Activated CD4-positive, alpha-beta memory T cell treated with anti-CD3 and anti-CD28 coated beads, Interleukin-2, amount 10 ng/mL, durations not matched to agents 7 days and 5 days (primary cell): ENCODE results near the gene LRRC8D. TPM values are rescaled to one million over a fixed set of nuclear protein-coding genes. Genes with fewer than 3 reads are reported as not detected.
"Not testable (repeated sequence)": the region's sequence is repeated elsewhere in the genome, so short reads cannot be mapped to it uniquely, and the experiment has no call there.

Experiments used
- CTCF ChIA-PET: fragments of 350-600 bp; sonication (Branson Sonifier 250); formaldehyde crosslinking; loops from one replicate; lab custom pipeline; 2021; ENCODE audit warnings: antibody characterized with exemption, inconsistent platforms; lab: Charles Lee
- POLR2A ChIA-PET: fragments of 350-600 bp; sonication (Branson Sonifier 250); formaldehyde crosslinking; loops from one replicate; lab custom pipeline; 2021; ENCODE audit warnings: antibody characterized with exemption; lab: Charles Lee
- DNase-seq: peaks from one replicate; pipeline ENCODE4 v3.0.0-alpha.2; 2020
- H3K27ac Mint-ChIP-seq: one replicate; pipeline ENCODE4 v1.8.0; 2021; ENCODE audit warnings: mild to moderate bottlenecking, mixed read lengths
- H3K27me3 Mint-ChIP-seq: one replicate; pipeline ENCODE4 v1.8.0; 2021; ENCODE audit warnings: mixed read lengths
- H3K36me3 Mint-ChIP-seq: one replicate; pipeline ENCODE4 v1.8.0; 2021; ENCODE audit warnings: low read depth, mixed read lengths
- H3K4me1 Mint-ChIP-seq: one replicate; pipeline ENCODE4 v1.8.0; 2021; ENCODE audit warnings: mixed read lengths
- H3K4me3 Mint-ChIP-seq: one replicate; pipeline ENCODE4 v1.8.0; 2021; ENCODE audit warnings: mild to moderate bottlenecking, mixed read lengths
- H3K9me3 Mint-ChIP-seq: one replicate; pipeline ENCODE4 v1.8.0; 2021; ENCODE audit warnings: mixed read lengths
- total RNA-seq, 2 experiments: library from RNA; stranded (reverse); gene quantifications; one replicate each; pipeline ENCODE4 v1.2.3, GENCODE V29; 2021

The LRRC8D gene
- total RNA-seq, 2 experiments from 2014 or later = 19.4 to 20.3 TPM

DNA sequence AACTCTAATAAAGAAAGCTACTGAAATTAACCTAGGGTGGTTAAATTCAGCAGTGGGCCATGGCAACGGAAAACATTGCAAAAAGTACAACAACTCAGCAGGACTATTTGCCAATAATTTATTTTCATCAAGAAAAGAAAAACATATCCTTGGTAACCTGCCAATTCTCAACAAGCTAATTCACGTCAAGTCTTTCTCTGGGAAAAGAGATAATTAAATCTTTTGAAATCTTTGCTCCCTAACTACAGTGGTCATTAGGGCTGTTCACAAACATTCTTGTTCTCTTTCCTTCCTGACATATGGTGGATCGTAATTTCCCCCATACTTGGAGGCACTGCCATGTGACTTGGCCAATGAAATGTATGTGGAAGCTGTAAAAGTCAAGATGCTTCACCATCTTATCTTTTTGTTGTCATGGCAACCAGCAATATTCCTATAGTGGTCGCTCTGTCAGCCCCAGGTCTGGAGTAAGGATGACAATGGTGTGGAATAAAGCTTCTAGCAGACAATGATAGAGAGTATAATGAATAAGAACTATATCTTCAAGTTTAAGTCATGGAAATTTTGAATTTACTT, 144.4 kb downstream of the LRRC8D start:
- no peaks in the 10 kb centered on the region for H3K4me1 Mint-ChIP-seq
- H3K36me3 Mint-ChIP-seq = no peaks in the 10 kb centered on the region
- ChIA-PET POLR2A (no interaction called here), CTCF (no interaction called here)
- H3K27ac Mint-ChIP-seq = no peak overlapping the region
- H3K4me3 Mint-ChIP-seq = no peak overlapping the region
- no peaks in the 10 kb centered on the region for H3K9me3 Mint-ChIP-seq
- no peak for DNase-seq
- H3K27me3 Mint-ChIP-seq = peaks cover 15% of the 10 kb centered on the region

DNA sequence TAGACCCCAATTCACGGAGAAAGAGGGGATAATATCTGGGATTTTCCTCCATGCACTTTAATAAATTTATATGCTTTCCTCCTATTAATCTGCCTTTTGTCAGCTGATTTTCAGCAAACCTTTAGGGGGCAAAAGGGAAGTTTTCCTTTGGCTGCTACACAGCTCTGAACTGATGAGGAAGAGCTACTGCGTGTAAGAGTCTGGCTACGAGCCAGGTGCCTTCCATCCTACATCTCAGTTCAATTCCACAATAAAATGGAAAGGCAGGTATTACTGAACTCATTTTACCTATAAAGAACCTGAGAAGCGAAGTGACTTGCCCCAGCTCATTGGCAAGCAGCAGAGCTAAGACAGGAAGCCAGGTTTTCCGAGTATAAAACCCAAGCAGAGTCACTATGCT, 145.8 kb downstream of the LRRC8D start:
- Mint-ChIP-seq H3K4me1 (no peaks in the 10 kb centered on the region), H3K36me3 (no peaks in the 10 kb centered on the region), H3K27me3 (peaks cover 15% of the 10 kb centered on the region), H3K4me3 (no peak overlapping the region), H3K9me3 (no peaks in the 10 kb centered on the region), H3K27ac (no peak overlapping the region)
- CTCF ChIA-PET = no interaction called here
- POLR2A ChIA-PET = no interaction called here
- DNase-seq = no peak

DNA sequence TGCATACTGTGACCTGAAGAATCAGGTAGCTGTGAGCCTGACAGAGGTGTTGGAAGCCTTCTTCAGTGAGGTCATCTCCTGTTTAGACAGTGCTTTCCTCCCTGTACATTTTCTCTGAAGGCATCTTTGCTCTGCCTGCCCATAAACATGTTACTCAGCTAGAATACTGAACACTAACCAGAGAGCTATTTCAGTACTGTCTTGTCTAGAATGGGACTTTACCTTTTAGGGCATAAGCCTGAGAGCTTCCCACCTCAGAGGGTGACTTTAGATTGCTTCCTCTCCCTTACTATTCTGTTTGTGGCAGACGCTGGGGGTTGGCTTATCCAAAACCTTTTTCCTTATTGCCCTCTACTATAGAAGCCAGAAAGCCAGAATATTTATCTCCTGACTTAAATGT, 150.8 kb downstream of the LRRC8D start:
- Mint-ChIP-seq H3K27ac (no peak overlapping the region), H3K9me3 (no peaks in the 10 kb centered on the region), H3K4me1 (peaks cover 11% of the 10 kb centered on the region), H3K27me3 (peaks cover 5% of the 10 kb centered on the region), H3K36me3 (no peaks in the 10 kb centered on the region), H3K4me3 (no peak overlapping the region)
- POLR2A ChIA-PET = interaction anchor here (1.3 kb wide), 1 partner anchor 128 kb away, joined by 3 read pairs; no protein-coding TSS in a partner anchor
- DNase-seq = no peak
- CTCF ChIA-PET = interaction anchor here (0.7 to 1.1 kb wide), 2 partner anchors 18 to 190 kb away, joined by 3 to 4 read pairs; no protein-coding TSS in a partner anchor

DNA sequence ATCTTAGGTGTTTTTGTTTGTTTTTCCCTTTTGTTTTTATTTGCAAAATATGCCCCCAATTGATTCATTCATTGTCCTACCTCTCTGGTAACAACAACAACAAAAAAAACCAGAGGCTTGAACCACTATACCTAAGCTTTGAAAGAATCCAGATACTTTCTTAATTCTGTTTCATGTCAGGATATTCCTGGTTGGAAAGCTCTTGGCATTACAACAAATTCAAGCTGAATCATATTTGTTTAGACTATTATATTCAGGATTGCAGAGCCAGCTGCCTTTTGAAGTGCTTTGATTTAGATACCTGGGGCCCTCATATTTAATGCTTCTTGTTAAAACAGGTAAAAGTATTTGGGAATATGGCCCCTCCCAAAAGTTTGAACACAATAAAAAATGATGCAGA, 151.2 kb downstream of the LRRC8D start:
- Mint-ChIP-seq H3K9me3 (no peaks in the 10 kb centered on the region), H3K4me1 (peaks cover 11% of the 10 kb centered on the region), H3K4me3 (no peak overlapping the region), H3K27me3 (peaks cover 4% of the 10 kb centered on the region), H3K27ac (no peak overlapping the region), H3K36me3 (no peaks in the 10 kb centered on the region)
- CTCF ChIA-PET = interaction anchor here (0.7 to 1.1 kb wide), 2 partner anchors 17 to 190 kb away, joined by 3 to 4 read pairs; no protein-coding TSS in a partner anchor
- POLR2A ChIA-PET = interaction anchor here (1.3 kb wide), 1 partner anchor 129 kb away, joined by 3 read pairs; no protein-coding TSS in a partner anchor
- no peak for DNase-seq

DNA sequence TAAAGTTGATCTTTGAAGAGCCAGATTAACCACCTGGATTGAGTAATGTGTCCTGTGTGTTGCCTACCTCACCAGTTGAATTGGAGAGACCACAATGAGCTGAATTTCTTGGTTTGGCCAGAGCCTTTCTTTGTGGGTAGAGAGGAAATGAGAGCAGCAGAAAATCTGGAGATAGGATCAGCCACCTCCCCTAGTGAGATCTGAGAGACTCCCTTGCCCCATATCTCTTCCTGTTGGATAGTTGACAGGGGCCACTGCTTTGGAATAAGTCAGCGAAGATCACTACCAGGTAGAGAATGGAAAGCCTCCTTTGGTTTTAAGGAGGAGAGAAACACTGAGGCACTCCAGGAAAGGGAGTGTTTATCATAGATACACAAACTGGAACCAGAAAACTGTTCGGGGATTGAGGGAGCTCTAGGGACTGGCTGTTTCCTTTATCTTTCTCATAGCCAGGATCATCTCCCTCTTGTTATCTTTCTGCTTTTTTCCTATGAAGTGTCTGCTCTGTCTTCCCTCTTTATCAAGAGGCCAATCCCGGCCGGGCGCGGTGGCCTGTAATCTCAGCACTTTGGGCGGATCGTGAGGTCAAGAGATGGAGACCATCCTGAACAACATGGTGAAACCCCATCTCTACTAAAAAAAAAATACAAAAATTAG, 152.8 kb downstream of the LRRC8D start:
- no peaks in the 10 kb centered on the region for H3K9me3 Mint-ChIP-seq
- H3K4me1 Mint-ChIP-seq = peaks cover 11% of the 10 kb centered on the region
- POLR2A ChIA-PET = no interaction called here
- DNase-seq = no peak
- CTCF ChIA-PET = no interaction called here
- no peak overlapping the region for H3K4me3 Mint-ChIP-seq
- no peaks in the 10 kb centered on the region for H3K36me3 Mint-ChIP-seq
- H3K27ac Mint-ChIP-seq = no peak overlapping the region
- H3K27me3 Mint-ChIP-seq = peaks cover 1% of the 10 kb centered on the region

DNA sequence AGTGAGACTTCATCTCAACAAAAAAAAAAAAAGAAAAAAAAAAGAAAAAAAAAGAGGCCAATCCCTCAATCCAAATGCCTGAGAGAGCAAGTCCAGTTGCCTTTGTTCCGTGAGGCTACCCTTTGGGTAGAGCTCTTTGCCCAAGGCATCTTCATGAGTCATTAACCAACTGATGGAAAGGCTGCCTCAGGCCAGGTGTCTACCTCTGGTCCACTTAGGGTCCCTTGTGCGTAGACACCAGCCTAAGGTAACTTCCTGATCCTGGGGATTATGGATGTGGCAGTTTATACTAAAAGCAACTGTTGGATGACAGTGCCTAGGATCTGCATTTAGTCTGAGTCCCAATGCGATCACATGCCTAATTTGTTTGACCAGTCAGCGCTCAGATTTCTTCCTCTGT, 153.4 kb downstream of the LRRC8D start:
- H3K27me3 Mint-ChIP-seq = peaks cover 1% of the 10 kb centered on the region
- H3K9me3 Mint-ChIP-seq = no peaks in the 10 kb centered on the region
- H3K27ac Mint-ChIP-seq = no peak overlapping the region
- H3K36me3 Mint-ChIP-seq = no peaks in the 10 kb centered on the region
- peaks cover 11% of the 10 kb centered on the region for H3K4me1 Mint-ChIP-seq
- CTCF ChIA-PET = no interaction called here
- POLR2A ChIA-PET = no interaction called here
- DNase-seq = no peak
- H3K4me3 Mint-ChIP-seq = no peak overlapping the region

DNA sequence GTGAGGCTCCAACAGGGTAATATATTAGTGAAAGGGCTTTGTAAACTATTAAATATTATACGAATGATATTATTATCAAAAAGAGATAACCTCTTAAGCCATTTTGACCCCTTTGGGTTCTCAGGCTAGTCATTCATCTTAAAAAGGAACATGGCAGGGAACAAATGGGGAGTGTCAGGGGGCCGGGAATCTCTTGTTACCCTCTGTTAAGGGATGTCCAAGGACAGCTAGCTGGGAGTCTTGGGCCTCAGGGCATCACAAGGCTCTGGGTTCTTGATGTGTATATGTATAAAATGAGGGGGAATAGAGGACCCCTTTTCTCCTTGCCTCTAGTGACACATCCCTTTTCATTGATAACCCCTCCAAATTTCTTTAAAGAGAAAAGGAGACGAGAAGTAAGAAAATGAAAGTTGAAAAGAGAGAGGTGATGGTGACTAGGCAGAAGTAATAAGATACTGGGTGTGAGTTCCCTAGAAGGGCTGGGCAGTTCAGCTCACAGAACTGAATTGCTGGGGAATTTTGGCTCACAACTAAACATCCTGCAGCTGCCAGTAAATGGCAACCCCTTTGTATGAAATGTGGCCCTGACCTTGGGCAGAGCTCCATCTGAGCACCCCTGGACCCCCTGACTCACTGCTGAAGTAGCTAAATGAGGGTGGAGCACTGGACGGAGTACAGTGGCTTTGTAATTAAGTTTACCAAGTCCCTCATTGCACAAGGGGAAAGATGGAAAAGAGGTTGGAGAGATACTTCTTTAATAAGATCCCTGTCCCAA, 154.1 kb downstream of the LRRC8D start:
- Mint-ChIP-seq H3K4me3 (no peak overlapping the region), H3K36me3 (no peaks in the 10 kb centered on the region), H3K4me1 (peaks cover 11% of the 10 kb centered on the region), H3K27ac (no peak overlapping the region), H3K9me3 (no peaks in the 10 kb centered on the region), H3K27me3 (peaks cover 1% of the 10 kb centered on the region)
- no peak for DNase-seq
- ChIA-PET POLR2A (no interaction called here), CTCF (no interaction called here)

DNA sequence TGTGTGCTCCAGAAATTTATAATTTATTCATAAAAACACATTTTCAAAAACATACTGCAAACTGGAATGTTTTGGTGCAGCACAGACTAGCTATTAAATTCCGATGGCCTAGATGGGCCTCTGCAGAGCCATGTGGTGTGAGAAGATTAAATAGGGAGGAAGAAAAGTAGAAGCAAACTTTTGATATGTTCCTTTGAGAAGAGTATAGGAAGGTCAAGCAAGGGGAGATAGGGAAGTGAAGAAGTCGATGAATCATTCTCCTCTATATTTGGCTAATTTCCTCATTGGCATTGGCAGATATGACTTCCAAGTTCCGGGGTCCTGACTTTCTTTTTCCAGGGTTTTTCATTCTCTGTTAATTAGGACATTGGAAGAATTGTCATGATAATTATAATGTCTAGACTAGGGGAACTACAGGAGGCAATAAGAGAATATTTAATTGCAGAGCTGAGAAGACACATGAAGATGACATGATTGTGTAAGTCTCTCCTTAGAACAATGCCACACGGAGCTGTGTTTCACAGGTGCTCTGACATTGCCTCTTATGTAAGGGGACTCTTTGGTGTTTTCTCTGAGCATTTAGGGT, 154.8 kb downstream of the LRRC8D start:
- Mint-ChIP-seq H3K4me1 (peaks cover 11% of the 10 kb centered on the region), H3K27ac (no peak overlapping the region), H3K4me3 (no peak overlapping the region), H3K27me3 (peaks cover 1% of the 10 kb centered on the region), H3K36me3 (no peaks in the 10 kb centered on the region), H3K9me3 (no peaks in the 10 kb centered on the region)
- ChIA-PET POLR2A (interaction anchor here (0.9 kb wide), 1 partner anchor 213 kb away, joined by 3 read pairs; no protein-coding TSS in a partner anchor), CTCF (no interaction called here)
- no peak for DNase-seq

DNA sequence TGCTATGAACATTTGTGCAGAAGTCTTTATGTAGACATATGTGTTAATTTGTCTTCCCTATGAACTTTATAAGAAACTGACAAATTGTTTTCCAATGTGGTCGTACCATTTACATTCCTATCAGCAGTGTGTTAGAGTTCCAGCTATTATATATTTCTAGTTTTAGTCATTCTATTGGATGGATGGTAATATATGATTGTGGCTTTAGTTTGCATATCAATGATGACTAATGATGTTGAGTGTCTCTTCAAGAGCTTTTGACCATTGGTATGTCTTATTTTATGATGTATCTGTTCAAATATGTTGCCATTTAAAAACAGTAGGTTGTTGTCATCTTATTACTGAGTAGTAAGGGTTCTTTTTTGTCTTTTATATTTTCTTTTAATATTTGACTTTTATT, 157.9 kb downstream of the LRRC8D start:
- no peaks in the 10 kb centered on the region for H3K36me3 Mint-ChIP-seq
- H3K4me3 Mint-ChIP-seq = no peak overlapping the region
- no peaks in the 10 kb centered on the region for H3K9me3 Mint-ChIP-seq

DNA sequence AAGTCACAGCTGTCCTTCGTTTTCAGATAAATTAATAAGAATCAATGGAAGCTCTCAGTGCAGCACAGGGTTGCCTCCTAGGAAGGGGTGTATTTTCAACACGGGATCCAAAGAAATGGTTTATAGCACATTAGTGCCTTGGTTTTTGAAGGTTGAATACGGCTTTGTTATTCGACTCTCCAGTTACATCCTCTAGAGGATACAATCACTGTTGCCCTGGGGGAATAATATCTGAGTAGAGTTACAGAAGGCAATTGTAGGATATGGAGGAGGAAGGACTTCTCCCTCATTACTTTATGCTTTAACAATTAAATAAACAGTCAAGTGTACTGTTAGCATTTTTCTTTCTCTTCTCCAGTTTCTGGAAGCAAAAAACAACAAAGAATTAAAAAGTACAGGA, 159.8 kb downstream of the LRRC8D start:
- no peak for DNase-seq
- Mint-ChIP-seq H3K4me1 (no peaks in the 10 kb centered on the region), H3K9me3 (no peaks in the 10 kb centered on the region), H3K36me3 (no peaks in the 10 kb centered on the region), H3K27me3 (peaks cover 3% of the 10 kb centered on the region), H3K27ac (no peak overlapping the region), H3K4me3 (no peak overlapping the region)
- POLR2A ChIA-PET = no interaction called here
- CTCF ChIA-PET = interaction anchor here (0.5 kb wide), 1 partner anchor 200 kb away, joined by 3 read pairs; no protein-coding TSS in a partner anchor

More for the DNA sequence above, 157.9 kb downstream of the LRRC8D start:
- Mint-ChIP-seq H3K27me3 (peaks cover 3% of the 10 kb centered on the region), H3K27ac (no peak overlapping the region), H3K4me1 (peaks cover 5% of the 10 kb centered on the region)
- no peak for DNase-seq
- ChIA-PET CTCF (interaction anchor here (0.8 kb wide), 1 partner anchor 208 kb away, joined by 3 read pairs; no protein-coding TSS in a partner anchor), POLR2A (interaction anchor here (1.2 kb wide), 1 partner anchor 119 kb away, joined by 3 read pairs; no protein-coding TSS in a partner anchor)

DNA sequence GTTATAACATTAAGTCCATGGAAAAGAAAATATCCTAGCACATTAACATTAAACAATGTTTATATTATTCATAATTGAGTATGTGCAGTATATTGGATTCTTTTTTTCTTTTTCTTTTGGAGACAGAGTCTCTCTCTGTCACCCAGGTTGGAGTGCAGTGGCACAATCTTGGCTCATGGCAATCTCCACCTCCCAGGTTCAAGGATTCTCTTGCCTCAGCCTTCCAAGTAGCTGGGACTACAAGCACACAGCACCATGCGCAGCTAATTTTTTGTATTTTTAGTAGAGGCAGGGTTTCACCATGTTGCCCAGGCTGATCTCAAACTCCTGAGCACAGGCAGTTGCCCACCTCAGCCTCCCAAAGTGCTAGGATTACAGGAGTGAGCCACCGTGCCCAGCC, 162.0 kb downstream of the LRRC8D start:
- POLR2A ChIA-PET, H3K27ac Mint-ChIP-seq, CTCF ChIA-PET, H3K4me3 Mint-ChIP-seq, H3K36me3 Mint-ChIP-seq, DNase-seq, H3K27me3 Mint-ChIP-seq, H3K9me3 Mint-ChIP-seq, H3K4me1 Mint-ChIP-seq: not testable (repeated sequence)

DNA sequence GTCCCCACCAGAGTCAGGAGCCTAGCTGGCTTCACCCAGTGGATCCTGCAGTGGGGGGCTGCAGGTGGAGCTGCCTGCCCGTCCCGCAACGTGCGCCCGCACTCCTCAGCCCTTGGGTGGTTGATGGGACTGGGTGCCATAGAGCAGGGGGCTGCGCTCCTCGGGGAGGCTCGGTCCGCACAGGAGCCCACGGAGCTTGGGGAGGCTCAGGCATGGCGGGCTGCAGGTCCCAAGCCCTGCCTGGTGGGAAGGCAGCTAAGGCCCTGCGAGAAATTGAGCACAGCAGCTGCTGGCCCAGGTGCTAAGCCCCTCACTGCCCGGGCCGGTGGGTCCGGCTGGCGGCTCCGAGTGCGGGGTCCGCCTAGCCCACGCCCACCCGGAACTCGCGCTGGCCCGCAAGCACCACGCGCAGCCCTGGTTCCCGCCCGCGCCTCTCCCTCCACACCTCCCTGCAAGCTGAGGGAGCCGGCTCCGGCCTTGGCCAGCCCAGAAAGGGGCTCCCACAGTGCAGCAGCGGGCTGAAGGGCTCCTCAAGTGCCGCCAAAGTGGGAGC, 163.8 kb downstream of the LRRC8D start:
- H3K27ac Mint-ChIP-seq, H3K27me3 Mint-ChIP-seq, H3K4me3 Mint-ChIP-seq, H3K4me1 Mint-ChIP-seq, H3K9me3 Mint-ChIP-seq, DNase-seq, H3K36me3 Mint-ChIP-seq: not testable (repeated sequence)
- POLR2A ChIA-PET = interaction anchor here (1.1 kb wide), 1 partner anchor 180 kb away, joined by 3 read pairs; no protein-coding TSS in a partner anchor
- CTCF ChIA-PET = interaction anchor here (4.4 kb wide), 1 partner anchor 181 kb away, joined by 22 read pairs; no protein-coding TSS in a partner anchor
